IPS-18c (cell line): ENCODE results near the gene TENM3.
"Not testable (repeated sequence)": the region's sequence is repeated elsewhere in the genome, so short reads cannot be mapped to it uniquely, and the experiment has no call there.

Experiments used
- H3K4me3 ChIP-seq: 2 replicates; pipeline ENCODE4 v1.7.0; 2013; ENCODE audit warnings: low read depth, mild to moderate bottlenecking, low read length, moderate library complexity; ENCODE audit not compliant: insufficient read depth
- H3K9me3 ChIP-seq: one replicate; pipeline ENCODE4 v1.6.1; 2013; ENCODE audit warnings: mild to moderate bottlenecking, low read length, moderate library complexity; ENCODE audit not compliant: control insufficient read depth, insufficient read depth

TENM3 gene

DNA sequence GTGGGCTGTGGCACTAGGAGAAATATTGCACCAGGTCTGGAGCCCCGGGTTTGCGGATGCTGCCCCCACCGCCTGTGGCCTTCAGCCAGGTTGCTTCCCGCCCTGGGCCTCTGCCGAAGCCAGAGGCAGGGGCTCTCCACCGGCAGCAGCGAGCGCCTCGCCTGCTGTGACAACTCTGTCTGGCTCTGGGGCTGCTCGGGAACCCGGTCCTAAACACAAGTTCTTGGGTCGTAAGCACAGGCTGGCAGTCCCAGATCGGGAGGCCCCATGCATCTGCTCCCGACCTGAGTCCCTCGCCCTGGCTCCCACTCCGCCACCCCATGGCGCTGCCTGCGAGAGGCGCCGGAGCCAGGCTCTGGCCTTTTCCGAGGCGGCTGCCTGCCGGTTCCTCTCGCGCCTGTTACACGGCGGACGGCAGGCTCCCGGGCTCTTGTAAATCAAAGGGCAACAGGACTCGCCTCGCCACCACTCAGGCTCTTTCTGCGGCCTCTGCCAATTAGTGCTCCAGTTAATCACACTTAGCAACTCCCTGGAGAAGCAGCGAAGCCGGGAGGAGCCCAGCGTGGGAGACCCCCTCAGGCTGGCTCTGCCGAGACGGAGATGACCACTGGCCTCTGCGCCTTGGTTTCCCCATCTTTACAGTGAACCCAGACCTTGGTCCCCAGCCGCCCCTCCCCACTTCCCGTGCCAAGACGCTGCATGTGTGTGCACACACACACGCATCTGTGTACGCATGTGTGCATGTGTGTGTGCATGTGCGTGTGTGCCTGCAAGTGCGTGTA, 564.8 kb downstream of the TENM3 start:
- peaks cover 5% of the 10 kb centered on the region for H3K9me3 ChIP-seq
- no peak overlapping the region for H3K4me3 ChIP-seq

DNA sequence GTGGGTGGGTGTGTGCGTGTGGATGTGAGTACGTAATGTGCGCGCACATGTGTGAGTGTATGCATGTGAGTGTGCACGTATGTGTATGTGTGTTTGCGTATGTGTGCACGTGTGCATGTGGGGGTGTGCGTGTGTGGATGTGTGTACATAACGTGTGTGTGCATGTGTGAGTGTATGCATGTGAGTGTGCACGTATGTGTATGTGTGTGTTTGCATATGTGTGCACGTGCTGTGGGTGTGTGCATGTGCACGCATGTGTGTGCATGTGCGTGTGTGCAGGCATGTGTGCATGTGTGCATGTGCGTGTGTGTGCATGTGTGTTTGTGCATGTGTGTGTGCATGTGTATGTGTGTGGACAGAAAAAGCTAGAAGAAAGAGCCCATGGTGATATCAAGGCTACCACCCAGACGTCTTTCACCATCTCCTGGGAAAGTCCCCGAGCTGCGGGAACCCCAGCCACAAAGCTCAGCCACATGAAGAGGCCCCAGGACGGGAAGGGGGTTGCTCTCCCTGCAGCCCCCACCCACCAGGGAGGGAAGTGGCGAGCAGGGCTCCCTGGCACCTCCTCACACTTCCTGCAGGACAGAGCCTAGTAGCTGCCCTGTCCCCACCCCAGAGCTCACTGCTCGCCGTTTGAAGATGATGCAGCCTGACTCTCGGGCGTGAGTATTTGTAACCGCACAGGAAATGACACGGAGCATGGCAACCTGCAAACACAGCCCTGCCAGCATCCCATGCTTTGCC, 565.6 kb downstream of the TENM3 start:
- Histone ChIP-seq H3K9me3 (peaks cover 5% of the 10 kb centered on the region), H3K4me3 (no peak overlapping the region)

DNA sequence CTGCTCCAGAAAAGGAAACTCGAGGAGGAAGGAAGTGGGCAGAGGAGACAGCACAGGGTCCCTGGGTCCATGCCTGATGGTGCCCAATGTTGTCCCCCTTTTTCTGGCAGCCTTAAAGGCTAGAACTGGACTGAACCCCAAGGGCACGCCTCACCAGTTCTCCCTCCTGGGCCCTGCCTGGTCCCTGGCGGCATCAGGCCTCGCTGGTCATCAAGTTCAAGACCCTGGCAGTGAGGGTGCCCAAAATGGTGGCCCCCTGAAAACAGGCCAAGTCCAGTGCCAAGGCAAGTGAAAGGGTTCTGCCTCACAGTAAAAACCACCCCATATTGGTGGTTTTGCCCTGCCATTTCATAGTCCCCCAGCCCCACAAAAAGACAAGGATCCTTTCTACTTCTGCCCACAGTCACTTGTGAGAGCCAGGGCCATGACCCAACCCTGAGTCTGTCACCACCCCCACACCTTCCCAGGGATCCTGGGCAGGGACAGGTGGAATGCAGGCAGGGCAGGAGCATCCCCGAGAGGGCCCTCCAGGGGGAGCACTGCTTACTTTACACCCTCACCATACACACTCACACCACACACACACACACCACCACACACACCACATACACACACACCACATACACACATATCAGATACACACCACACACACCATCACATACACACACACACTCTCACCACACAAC, 566.4 kb downstream of the TENM3 start:
- Histone ChIP-seq H3K4me3 (no peak overlapping the region), H3K9me3 (peaks cover 5% of the 10 kb centered on the region)

DNA sequence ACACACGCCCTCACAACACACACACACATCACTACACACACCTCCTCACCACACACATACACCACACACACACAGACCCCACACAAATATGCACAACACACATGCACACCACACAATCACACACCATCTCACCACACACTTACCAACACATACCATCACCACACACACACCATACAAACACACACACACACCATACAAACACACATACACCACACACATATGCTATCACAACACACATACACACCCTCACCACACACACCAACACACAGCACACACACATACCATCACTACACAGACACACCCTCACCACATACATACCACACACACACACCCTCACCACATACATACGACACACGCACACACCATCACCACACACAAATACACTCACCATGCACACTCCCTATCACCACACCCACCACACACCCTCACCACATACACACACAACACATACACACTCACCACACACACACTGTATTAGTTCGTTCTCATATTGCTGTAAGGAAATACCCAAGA, 567.0 kb downstream of the TENM3 start:
- Histone ChIP-seq H3K9me3 (peaks cover 5% of the 10 kb centered on the region), H3K4me3 (no peak overlapping the region)

DNA sequence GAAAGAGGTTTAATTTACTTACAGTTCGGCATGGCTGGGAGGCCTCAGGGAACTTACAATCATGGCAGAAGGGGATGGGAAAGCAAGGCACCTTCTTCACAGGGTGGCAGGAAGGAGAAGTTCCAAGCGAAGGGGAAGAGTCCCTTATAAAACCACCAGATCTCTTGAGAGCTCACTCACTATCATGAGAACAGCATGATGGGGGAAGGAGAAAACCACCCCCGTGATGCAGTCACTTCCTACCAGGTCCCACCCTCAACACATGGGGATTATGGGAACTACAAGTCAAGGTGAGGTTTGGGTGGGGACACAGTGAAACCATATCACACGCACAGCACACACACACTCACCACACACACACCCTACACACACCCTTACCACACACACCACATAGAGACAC, 569.7 kb downstream of the TENM3 start:
- Histone ChIP-seq H3K4me3 (no peak overlapping the region), H3K9me3 (peaks cover 5% of the 10 kb centered on the region)

DNA sequence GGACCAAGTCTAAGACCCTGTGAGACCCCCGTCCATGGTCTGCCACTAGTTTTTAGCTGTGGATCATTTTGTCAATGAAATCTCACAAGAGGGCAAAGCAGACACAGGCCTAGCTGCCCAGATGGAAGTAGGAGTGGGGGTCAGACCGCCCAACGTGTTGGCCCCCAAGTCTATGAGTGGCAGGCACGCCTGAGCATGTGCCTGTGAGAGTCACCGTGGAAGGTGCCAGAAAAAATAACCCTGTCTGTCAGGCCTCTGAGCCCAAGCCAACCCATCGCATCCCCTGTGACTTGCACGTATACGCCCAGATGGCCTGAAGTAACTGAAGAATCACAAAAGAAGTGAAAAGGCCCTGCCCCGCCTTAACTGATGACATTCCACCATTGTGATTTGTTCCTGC, 570.9 kb downstream of the TENM3 start:
- H3K9me3 ChIP-seq, H3K4me3 ChIP-seq: not testable (repeated sequence)

DNA sequence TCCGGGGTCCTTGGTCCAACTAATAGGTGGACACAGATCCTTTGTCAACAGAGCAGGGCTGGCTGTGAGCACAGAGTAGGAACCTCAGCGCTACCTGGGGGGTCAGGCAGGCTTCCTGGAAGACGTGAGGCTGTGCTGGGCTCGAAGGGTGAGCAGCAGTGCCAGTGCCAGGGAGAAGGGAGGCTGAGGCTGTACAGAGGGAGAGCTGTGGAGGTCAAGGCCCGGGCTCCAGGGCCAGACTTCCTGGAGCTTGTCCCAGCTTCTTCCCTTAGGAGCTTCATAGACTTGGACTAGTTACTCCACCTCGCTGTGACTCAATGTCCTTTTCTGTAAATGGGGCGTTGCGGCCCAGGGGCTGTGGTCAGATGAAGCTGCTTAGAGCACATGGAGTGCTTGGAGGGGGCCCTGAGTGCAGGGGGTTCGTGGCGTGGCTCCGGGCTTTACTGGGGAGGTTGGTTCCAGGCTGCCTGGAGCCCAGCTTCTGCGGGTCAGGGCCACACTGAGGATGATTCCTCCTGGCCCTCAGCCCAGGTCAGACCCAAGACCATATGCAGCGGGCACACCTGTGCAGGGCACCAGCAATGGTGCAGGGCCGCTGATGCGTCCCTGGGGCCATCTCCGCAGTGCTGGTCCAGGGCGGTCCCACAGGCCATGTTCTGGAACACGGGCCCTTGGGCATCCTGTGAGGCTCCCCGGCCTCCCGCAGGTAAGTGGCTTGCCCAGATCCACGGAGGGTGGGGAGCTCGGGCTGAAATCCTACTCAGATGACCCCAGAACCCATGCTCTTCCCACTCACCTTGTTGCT, 575.9 kb downstream of the TENM3 start:
- Histone ChIP-seq H3K4me3 (no peak overlapping the region), H3K9me3 (no peaks in the 10 kb centered on the region)

DNA sequence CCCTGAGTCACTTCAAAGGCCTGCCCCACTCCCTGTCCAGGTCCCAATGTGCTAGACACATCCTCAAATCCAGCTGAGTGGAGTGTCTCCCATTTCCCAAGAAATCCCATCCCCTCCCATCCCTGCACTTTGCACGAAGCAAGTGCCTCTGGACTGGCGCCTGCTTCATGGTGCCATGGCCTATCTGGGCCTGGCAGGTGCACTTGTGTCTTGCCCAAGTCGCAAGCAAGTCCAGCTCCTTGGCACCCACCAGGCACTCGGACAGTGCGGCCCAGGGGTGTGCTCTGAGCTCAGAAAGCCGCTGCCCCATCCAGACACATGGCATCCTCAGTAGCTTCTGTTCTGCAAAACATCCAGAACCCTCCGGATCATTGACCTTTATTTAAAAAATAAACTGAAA, 576.5 kb downstream of the TENM3 start:
- H3K4me3 ChIP-seq = no peak overlapping the region
- no peaks in the 10 kb centered on the region for H3K9me3 ChIP-seq

DNA sequence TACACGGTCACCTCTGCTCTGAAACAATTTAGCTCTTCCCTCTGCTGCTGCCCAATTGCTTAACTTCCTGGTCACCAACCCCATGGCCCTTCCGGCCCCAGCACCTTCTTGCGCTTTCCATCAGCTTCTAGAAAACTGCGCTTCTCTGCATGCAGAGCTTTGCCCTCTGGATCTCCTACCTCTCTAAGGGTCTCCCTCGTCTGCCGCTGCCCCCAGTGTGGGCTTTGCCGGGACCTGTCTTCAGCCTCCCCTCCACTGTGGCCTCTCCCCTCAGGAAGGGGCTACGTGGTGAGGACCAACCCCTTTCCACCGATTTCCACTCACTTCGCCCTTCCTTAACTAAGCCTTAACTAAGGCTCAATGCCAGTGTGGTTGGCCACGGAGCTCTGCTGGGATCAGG, 579.4 kb downstream of the TENM3 start:
- H3K9me3 ChIP-seq = no peaks in the 10 kb centered on the region
- H3K4me3 ChIP-seq = no peak overlapping the region

DNA sequence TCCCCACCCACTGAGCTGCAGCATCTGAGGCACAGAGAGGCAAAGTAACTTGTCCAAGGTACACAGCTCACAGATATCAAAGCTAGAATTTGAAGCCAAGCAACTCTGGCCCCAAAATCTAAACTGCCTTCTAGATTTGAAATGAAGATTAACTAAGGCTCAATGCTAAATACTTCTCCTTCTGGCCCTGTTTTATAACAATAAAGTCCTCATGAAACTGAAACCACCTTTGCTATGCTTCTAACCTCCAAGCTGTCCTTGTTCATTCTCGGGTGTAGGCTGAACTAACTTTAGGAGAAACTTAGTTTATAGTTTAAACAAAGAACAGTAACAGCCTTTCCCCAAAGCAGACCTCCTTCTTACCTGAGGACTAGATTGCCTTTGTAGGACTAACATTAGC, 580.4 kb downstream of the TENM3 start:
- Histone ChIP-seq H3K4me3 (no peak overlapping the region), H3K9me3 (no peaks in the 10 kb centered on the region)

DNA sequence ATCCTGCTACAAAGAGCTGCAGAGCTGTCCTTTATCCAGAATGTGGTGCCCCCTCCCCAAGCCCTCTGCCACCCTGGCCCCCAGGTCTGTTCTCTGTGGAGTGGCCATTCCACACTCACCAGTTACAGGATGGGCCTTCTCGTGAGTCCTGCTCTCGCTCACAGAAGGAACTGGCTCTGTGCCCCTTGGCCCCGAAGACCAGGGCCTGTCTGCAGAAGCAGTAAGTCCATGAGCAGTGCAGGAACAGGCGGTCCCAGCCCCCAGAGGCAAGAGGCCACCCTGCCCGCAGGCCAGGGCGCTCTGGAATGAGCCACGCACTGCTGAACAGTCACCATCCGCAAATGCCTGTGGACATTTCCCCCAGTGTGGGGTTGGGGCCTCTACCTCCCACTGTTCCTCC, 581.8 kb downstream of the TENM3 start:
- H3K9me3 ChIP-seq = no peaks in the 10 kb centered on the region
- H3K4me3 ChIP-seq = no peak overlapping the region

DNA sequence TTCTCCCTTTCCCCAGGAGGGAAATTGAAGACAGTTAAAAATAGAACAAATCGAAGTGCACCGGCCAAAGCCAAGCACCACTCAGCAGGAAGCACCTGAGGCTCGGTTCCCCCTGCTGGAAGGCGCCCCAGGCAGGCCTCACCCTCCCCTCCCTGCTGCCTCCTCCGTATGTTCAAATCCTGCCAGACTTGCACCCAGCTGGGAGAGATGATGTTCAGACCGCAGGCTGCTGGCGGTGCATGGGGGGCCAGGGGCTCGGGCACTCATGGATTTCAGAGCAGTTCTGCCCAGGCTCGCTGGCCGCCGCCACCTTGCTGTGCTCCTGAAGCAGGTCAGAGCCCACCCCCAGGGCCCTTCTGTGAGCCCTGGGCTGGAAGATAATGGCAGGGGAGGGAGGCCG, 582.6 kb downstream of the TENM3 start:
- no peaks in the 10 kb centered on the region for H3K9me3 ChIP-seq
- H3K4me3 ChIP-seq = no peak overlapping the region

DNA sequence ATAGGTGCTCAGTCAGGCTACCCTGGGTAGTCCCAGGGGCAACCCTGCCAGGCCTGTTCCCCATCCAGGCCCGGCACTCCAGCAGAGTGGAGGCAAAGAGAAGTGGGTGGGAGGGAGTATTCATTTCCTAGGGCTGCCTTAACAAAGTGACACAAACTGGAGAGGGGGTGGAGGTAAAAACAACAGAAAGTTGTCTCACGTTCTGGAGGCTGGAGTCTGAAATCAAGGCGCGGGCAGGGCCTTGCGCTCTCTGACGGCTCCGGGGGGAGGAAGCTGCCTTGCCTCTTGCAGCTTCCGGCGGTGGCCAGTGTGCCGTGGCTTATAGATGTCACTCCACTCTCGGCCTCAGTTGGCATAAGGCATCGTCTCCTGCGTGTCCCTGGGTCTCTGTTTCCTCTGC, 583.2 kb downstream of the TENM3 start:
- no peaks in the 10 kb centered on the region for H3K9me3 ChIP-seq

DNA sequence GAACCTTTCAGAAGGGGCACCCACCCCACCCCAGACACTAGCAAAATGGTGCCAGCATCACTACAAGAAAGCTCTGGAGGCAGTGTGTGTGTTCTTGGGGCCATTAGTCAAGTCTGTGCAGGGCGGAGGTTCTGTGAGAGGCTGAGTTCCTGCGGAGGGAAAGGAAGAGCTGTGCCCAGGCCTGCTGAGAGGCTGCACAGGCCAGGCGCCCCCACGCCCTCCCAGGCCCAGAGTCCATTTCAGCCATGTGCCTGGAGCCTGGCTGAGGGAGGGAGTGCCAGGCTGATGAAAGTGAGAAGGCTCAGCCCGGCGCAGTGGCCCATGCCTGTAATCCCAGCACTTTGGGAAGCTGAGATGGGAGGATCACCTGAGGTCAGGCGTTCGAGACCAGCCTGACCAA, 584.0 kb downstream of the TENM3 start:
- no peak overlapping the region for H3K4me3 ChIP-seq
- H3K9me3 ChIP-seq = no peaks in the 10 kb centered on the region

More for the DNA sequence above, 583.2 kb downstream of the TENM3 start:
- H3K4me3 ChIP-seq = no peak overlapping the region

DNA sequence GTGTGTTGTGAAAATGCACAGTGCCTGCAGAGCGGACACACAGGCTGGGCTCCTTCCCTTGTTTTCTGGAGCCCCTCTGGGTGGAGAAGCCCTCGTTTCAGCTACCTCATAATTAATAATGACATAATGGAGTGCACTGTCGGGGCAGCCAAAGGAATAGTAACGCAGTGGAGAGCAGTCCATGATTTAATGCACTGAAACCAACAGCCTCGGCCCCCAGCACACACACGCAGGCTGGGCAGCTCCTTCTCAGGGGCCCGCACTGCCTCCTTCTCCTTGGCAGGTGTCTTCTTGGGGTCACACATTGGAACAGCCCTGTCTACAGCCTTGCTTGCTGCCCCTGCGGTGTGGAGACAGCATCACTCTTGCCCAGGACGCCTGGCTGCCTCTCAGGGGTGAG, 584.8 kb downstream of the TENM3 start:
- no peak overlapping the region for H3K4me3 ChIP-seq
- no peaks in the 10 kb centered on the region for H3K9me3 ChIP-seq

DNA sequence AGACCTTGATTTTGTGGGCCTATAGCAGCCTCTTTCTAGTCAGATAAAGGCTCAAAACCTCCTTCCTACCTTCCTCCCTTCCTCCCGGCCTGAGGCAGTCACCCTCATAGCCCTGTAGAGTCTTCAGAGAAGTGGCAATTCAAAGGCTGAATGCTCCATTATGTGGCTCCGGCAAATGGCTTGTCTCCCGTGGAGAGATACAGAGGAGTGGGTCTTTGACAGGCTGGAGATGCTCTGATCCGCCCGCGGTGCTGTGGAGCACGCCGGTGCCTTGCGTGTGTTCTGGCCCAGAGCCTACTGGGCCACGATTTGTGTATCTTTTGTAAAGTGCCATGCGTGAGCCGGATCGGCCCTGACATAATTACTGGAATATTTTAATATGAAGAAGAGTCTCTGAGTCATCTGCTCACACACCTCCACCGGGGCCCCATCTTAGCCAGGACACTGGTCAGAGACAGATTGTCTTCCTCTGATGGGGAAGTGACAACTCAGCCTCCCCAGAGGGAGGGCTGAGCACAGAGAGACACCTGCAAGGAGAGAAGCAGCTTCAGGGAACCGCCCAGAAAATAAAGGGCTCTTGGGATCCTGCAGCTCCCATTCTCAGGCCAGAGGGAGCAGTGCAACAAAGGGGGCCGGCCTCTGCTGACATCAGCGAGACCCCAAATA, 585.3 kb downstream of the TENM3 start:
- H3K9me3 ChIP-seq = no peaks in the 10 kb centered on the region

DNA sequence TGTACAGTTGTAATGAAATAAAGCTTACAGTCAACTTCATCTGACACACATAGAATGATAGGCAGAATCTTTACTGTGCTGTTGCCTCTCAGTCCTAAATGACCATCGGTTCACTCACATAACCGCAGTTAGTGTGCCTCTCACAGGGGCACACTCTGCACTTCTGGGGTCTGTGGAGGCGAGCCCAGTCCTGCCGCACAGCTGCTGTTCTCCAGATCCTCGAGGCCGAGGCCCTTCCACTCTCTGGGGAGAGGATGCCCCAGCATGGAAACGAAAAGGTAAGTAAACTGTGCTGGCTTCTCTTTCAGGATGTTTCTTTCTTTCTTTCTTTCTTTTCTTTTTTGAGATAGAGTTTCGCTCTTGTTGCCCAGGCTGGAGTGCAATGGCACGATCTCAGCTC, 586.0 kb downstream of the TENM3 start:
- Histone ChIP-seq H3K4me3 (no peak overlapping the region), H3K9me3 (no peaks in the 10 kb centered on the region)

More for the DNA sequence above, 585.3 kb downstream of the TENM3 start:
- no peak overlapping the region for H3K4me3 ChIP-seq
